C4-2B (cell line): ENCODE results near the gene OR1F1.
A peak's percentile ranks its signal among the peaks of the same experiment; 100 is the strongest.

Experiments
- H3K27ac ChIP-seq: fragments of 450-650 bp; 2 replicates; pipeline ENCODE4 v1.5.1; 2017
- ZFX ChIP-seq: fragments of 450-650 bp; IDR thresholded peaks from 2 replicates; pipeline ENCODE4 v1.6.1; 2017
- TF ChIP-seq, protein P1 (sequence below): fragments of 450-650 bp; conservative IDR thresholded peaks from 2 replicates; pipeline ENCODE4 v1.5.1; 2017; ENCODE audit warnings: mild to moderate bottlenecking

OR1F1 gene

DNA sequence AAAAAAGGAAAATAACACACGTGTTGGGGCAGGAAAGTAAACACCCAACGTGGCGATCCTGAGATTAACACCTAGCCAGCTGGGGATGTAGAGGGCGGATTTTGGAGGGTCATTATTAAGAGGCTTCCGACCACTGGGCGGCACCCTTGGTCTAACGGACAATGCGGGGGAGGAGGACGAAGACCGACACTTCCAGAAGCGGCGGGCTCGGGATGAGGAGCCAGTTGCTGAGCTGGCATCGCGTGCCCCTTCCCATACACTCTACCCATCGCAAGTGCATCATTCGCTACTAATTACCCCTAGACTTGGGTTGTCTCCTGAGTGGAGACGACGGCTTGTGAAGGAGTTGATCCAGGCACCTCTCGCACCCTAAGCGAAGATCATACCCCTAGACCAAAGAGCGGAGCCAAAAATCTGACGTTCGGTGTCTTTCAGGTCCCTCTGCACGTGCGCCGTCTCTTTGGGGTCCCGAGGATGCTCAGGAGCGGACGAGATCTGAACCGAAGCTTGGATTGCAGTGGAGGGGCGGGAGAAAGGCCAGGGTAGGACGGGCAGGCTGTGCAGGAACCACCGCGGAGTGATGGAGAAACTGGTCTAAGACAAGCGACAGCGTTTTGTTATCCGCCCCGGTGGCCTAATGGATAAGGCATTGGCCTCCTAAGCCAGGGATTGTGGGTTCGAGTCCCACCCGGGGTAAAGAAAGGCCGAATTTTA, 35.6 kb upstream of the OR1F1 start:
- TF ChIP-seq ZFX, result no peak
- TF ChIP-seq, protein P1, sequence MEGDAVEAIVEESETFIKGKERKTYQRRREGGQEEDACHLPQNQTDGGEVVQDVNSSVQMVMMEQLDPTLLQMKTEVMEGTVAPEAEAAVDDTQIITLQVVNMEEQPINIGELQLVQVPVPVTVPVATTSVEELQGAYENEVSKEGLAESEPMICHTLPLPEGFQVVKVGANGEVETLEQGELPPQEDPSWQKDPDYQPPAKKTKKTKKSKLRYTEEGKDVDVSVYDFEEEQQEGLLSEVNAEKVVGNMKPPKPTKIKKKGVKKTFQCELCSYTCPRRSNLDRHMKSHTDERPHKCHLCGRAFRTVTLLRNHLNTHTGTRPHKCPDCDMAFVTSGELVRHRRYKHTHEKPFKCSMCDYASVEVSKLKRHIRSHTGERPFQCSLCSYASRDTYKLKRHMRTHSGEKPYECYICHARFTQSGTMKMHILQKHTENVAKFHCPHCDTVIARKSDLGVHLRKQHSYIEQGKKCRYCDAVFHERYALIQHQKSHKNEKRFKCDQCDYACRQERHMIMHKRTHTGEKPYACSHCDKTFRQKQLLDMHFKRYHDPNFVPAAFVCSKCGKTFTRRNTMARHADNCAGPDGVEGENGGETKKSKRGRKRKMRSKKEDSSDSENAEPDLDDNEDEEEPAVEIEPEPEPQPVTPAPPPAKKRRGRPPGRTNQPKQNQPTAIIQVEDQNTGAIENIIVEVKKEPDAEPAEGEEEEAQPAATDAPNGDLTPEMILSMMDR, result peak; percentile 66
- peak overlapping the region; percentile 0; the same call in 1 of the 2 replicates for H3K27ac ChIP-seq

DNA sequence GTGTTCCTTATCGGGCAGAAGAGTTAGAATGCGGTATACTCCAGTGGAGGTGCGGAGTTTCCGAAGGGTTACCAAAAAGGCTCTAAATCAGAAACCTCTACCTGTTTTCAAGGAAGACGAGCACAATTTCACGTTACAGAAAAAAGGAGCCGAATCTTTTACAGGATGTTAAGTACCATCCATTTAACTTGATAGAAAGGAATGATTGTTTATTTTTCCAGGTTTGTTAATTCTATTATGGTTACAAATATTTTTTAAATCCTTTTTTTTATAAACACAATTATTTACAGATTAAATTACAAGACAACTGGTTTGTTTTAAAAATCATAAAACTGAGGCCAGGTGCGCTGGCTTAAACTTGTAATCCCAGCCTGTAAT, 35.0 kb upstream of the OR1F1 start:
- TF ChIP-seq, protein P1, result no peak
- no peak for TF ChIP-seq ZFX
- H3K27ac ChIP-seq, result no peak overlapping the region

DNA sequence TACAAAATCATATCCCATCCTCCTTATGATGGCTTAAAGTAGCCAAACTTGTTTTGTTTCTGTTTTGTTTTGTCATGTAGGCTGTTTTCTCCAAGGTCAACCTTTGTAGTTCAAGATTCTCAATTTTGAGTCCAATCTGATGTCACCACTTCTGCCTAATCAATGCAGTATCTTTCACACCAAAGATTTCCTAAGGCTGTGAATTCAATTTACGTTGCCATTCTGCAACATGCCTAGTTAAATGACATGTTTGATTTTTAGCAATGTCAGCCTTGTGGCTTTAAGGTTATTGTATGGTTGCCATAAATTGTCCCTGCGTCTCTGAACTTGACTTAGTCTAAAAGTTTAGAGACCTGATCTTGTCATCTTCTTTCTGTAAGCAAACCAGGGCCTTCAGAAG, 32.8 kb upstream of the OR1F1 start:
- TF ChIP-seq, protein P1, result no peak
- no peak for TF ChIP-seq ZFX
- no peak overlapping the region for H3K27ac ChIP-seq

DNA sequence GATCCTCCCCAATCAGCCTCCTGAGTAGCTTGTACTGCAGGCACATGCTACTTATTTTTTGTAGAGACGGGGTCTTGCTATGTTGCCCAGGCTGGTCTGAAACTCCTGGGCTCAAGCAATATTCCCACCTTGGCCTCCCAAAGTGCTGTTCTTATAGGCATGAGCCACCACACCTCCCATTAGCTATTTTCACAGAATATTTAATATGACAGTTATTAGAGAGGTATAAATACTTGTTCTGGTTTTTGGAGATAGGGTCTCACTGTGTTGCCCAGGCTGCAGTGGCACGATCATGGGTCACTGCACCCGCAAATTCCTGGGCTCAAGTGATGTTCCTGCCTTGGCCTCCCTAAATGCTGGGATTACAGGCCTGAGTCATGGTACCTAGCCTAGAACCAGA, 32.0 kb upstream of the OR1F1 start:
- TF ChIP-seq, protein P1, result no peak
- no peak for TF ChIP-seq ZFX
- no peak overlapping the region for H3K27ac ChIP-seq

DNA sequence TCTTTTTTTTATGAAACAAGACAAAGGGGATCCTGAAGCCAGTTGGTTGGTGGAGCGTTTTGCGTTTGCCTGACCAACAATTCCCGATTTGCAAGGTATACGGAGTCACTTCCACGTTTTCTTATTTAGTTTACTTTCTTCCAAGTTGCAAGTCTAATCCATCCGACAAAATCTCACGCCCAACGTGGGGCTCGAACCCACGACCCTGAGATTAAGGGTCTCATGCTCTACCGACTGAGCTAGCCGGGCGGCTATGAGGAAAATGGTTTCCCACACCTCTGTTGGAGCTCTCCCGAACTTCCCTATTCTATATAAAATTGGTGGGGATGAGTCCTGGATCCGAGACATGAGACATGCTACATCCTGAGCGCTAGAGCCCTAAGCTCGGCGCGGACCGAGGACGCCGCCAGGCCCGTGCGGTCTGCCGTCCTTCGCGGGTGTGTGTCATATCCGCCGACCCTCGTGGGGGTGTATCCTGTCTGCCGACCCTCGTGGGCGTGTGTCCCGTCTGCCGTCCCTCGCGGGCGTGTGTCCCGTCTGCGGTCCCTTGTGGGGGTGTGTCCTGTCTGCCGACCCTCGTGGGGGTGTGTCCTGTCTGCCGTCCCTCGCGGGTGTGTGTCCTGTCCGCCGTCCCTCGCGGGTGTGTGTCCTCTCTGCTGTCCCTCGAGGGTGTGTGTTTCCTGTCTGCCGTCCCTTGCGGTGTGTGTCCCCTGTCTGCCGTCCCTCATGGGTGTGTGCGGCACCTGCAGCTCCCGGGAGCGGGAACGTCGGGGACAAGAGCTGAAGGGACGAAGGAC, 30.6 kb upstream of the OR1F1 start:
- peak overlapping the region; percentile 81; the same call in 1 of the 2 replicates for H3K27ac ChIP-seq
- TF ChIP-seq, protein P1, result no peak
- TF ChIP-seq ZFX, result no peak

DNA sequence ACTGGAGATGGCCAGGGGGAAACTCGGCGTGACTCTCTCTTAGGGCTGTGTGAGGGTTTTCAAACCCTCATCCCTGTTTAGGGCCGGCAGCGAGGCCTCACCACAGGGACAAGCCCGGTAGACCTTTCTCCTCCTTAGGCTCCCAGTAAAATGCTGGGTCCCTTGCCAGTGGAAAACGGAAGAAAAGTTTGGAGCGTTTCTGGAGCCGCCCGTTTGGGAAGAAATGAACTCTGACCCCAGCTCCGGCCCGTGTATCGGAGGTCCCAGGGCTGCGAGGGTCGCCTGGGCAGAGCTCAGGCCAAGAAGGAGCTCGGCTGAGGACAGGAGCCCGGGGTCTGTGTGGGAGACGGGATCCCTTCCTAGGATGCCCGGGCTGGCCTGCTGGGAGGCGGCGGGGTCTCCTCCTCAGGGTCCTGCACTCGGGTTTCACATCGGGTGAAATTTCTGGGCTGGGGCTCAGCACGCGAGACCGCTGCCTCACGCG, 29.9 kb upstream of the OR1F1 start:
- no peak for TF ChIP-seq ZFX
- TF ChIP-seq, protein P1, result no peak
- H3K27ac ChIP-seq, result peak overlapping the region; percentile 81
